Chondrocyte (in vitro differentiated cells): Measurements from ENCODE around the gene PRRC1. TPM values are rescaled to one million over a fixed set of nuclear protein-coding genes. Genes with fewer than 3 reads are reported as not detected.
"Not testable (repeated sequence)": the region's sequence is repeated elsewhere in the genome, so short reads cannot be mapped to it uniquely, and the experiment has no call there.

ENCODE experiments used
- DNase-seq: peaks from one replicate; pipeline ENCODE4 v3.0.0; 2021; ENCODE audit warnings: mixed read lengths, low spot score
- H3K27ac Mint-ChIP-seq: one replicate; pipeline ENCODE4 v1.8.0; 2021; ENCODE audit warnings: mild to moderate bottlenecking, moderate library complexity, mixed read lengths; ENCODE audit not compliant: unreplicated experiment
- H3K27me3 Mint-ChIP-seq: 2 replicates; pipeline ENCODE4 v1.8.0; 2021; ENCODE audit warnings: low read depth, mixed read lengths
- H3K36me3 Mint-ChIP-seq: 2 replicates; pipeline ENCODE4 v1.8.0; 2021; ENCODE audit warnings: low read depth, mixed read lengths
- H3K4me1 Mint-ChIP-seq: 2 replicates; pipeline ENCODE4 v1.8.0; 2021; ENCODE audit warnings: low read depth, mild to moderate bottlenecking, mixed read lengths
- H3K4me3 Mint-ChIP-seq: one replicate; pipeline ENCODE4 v1.8.0; 2021; ENCODE audit warnings: mild to moderate bottlenecking, moderate library complexity, mixed read lengths; ENCODE audit not compliant: unreplicated experiment
- H3K9me3 Mint-ChIP-seq: 2 replicates; pipeline ENCODE4 v1.8.0; 2021; ENCODE audit warnings: low read depth, mixed read lengths
- CTCF ChIP-seq: fragments of 200-600 bp; sonication (generic); IDR thresholded peaks from 2 replicates; pipeline ENCODE4 v1.5.0; 2021; ENCODE audit warnings: antibody characterized with exemption, mild to moderate bottlenecking, moderate library complexity
- total RNA-seq: library from RNA; stranded (reverse); gene quantifications from 3 replicates; pipeline ENCODE4 v1.2.1, GENCODE V29; 2021

Gene PRRC1
- total RNA-seq, 1 donor from 2014 or later = 109 TPM

GRCh38 chr5:127521138-127521770, 3.8 kb downstream of the PRRC1 start:
- H3K4me3 Mint-ChIP-seq = peak overlapping the region; percentile 24
- peaks cover 9% of the 10 kb centered on the region for H3K9me3 Mint-ChIP-seq
- DNase-seq = no peak
- H3K36me3 Mint-ChIP-seq = peaks cover 32% of the 10 kb centered on the region
- no peaks in the 10 kb centered on the region for H3K27me3 Mint-ChIP-seq
- peak overlapping the region; percentile 65 for H3K27ac Mint-ChIP-seq
- H3K4me1 Mint-ChIP-seq = peaks cover 43% of the 10 kb centered on the region
- TF ChIP-seq CTCF = no peak

GRCh38 chr5:127525181-127525580, 7.7 kb downstream of the PRRC1 start:
- Mint-ChIP-seq H3K36me3 (peaks cover 41% of the 10 kb centered on the region), H3K4me3 (no peak overlapping the region), H3K9me3 (peaks cover 9% of the 10 kb centered on the region), H3K4me1 (peaks cover 23% of the 10 kb centered on the region), H3K27ac (no peak overlapping the region), H3K27me3 (no peaks in the 10 kb centered on the region)
- DNase-seq = no peak
- no peak for TF ChIP-seq CTCF

- H3K9me3 Mint-ChIP-seq = no peaks in the 10 kb centered on the region
- no peak overlapping the region for H3K27ac Mint-ChIP-seq
- H3K27me3 Mint-ChIP-seq = no peaks in the 10 kb centered on the region
- DNase-seq = no peak
- H3K4me1 Mint-ChIP-seq = peaks cover 3% of the 10 kb centered on the region
- TF ChIP-seq CTCF = no peak
- H3K4me3 Mint-ChIP-seq = no peak overlapping the region
- peaks cover 46% of the 10 kb centered on the region for H3K36me3 Mint-ChIP-seq
Measured at GRCh38 chr5:127529904-127530682, 12.7 kb downstream of the PRRC1 start.

GRCh38 chr5:127536687-127537086, 19.2 kb downstream of the PRRC1 start:
- Mint-ChIP-seq H3K9me3 (peaks cover 9% of the 10 kb centered on the region), H3K4me3 (no peak overlapping the region), H3K36me3 (peaks cover 51% of the 10 kb centered on the region), H3K27ac (no peak overlapping the region), H3K27me3 (no peaks in the 10 kb centered on the region), H3K4me1 (peaks cover 11% of the 10 kb centered on the region)
- no peak for DNase-seq
- TF ChIP-seq CTCF = peak; percentile 80

GRCh38 chr5:127540553-127540952, 23.1 kb downstream of the PRRC1 start:
- not testable (repeated sequence) for H3K27ac Mint-ChIP-seq, H3K27me3 Mint-ChIP-seq, DNase-seq, H3K9me3 Mint-ChIP-seq, H3K4me3 Mint-ChIP-seq
- H3K36me3 Mint-ChIP-seq = peaks cover 39% of the 10 kb centered on the region
- peaks cover 11% of the 10 kb centered on the region for H3K4me1 Mint-ChIP-seq

- Mint-ChIP-seq H3K4me1 (peaks cover 20% of the 10 kb centered on the region), H3K36me3 (peaks cover 35% of the 10 kb centered on the region)
- DNase-seq, H3K9me3 Mint-ChIP-seq, H3K4me3 Mint-ChIP-seq, H3K27ac Mint-ChIP-seq, H3K27me3 Mint-ChIP-seq: not testable (repeated sequence)
Measured at GRCh38 chr5:127545249-127545648, 27.8 kb downstream of the PRRC1 start.
